ENCODE results near the gene MAP1LC3A. TPM values are rescaled to one million over a fixed set of nuclear protein-coding genes. Genes with fewer than 3 reads are reported as not detected.

The MAP1LC3A gene
- total RNA-seq, 1 donor from 2014 or later: 71.5 TPM

DNA sequence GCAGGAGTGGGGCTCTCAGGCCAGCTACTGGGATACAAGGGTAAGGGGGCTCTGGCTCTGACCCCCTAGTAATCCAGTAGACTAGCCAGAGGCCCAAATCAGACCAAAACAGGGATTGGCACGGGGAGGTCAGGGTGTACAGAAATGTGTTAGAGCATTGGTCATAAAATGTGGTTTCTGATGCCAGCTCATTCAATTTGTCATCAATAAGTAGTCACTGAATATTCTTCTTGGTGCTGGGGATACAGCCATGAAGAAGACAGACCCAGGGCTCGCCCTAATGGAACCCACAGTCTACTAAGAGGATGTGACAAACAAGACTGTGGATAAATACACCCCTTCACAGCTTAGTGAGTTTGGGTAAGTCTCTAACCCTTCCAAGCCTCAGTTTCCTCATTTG, 11.1 kb downstream of the MAP1LC3A start:
- intact Hi-C loops (cut with DNase I): no loop called here
- no peak for DNase-seq (ENCODE audit: extremely low spot score in 2 of 2)
- Histone ChIP-seq H3K4me3 (no peak overlapping the region), H3K9me3 (no peaks in the 10 kb centered on the region), H3K27me3 (no peaks in the 10 kb centered on the region), H3K4me1 (no peaks in the 10 kb centered on the region), H3K36me3 (no peaks in the 10 kb centered on the region), H3K27ac (no peak overlapping the region)
- TF ChIP-seq, protein P1, sequence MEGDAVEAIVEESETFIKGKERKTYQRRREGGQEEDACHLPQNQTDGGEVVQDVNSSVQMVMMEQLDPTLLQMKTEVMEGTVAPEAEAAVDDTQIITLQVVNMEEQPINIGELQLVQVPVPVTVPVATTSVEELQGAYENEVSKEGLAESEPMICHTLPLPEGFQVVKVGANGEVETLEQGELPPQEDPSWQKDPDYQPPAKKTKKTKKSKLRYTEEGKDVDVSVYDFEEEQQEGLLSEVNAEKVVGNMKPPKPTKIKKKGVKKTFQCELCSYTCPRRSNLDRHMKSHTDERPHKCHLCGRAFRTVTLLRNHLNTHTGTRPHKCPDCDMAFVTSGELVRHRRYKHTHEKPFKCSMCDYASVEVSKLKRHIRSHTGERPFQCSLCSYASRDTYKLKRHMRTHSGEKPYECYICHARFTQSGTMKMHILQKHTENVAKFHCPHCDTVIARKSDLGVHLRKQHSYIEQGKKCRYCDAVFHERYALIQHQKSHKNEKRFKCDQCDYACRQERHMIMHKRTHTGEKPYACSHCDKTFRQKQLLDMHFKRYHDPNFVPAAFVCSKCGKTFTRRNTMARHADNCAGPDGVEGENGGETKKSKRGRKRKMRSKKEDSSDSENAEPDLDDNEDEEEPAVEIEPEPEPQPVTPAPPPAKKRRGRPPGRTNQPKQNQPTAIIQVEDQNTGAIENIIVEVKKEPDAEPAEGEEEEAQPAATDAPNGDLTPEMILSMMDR (IDR thresholded peaks at IDR 0.05): no peak
- TF ChIP-seq POLR2AphosphoS5 (IDR thresholded peaks at IDR 0.05; ENCODE audit: insufficient read depth in 1 of 2, low read depth in 1 of 2): no peak
- no peak for TF ChIP-seq POLR2A (IDR thresholded peaks at IDR 0.05)

DNA sequence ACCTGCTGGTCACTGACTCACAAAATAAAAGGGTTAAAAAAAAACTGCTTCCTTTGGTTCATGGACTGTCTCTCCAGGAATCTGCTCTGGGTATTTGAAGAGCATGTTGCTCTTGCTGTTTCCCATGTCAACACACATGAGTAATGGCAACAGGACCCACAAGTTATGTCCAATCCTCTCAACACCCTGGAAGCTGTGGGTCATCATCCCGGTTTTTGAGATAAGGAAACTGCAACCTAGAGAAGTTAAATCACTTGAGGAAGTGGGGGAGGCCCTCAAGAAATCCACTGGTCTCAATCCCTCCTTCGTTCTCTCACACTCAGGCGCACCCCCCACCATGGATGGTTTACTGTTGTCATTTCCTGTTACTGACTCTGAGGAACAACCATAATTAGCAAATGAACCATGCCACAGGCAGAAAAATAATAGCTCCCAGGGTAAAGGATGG, 12.4 kb downstream of the MAP1LC3A start:
- DNase-seq (ENCODE audit: extremely low spot score in 2 of 2): no peak
- Histone ChIP-seq H3K36me3 (no peaks in the 10 kb centered on the region), H3K27ac (no peak overlapping the region), H3K27me3 (no peaks in the 10 kb centered on the region), H3K9me3 (no peaks in the 10 kb centered on the region), H3K4me1 (no peaks in the 10 kb centered on the region), H3K4me3 (no peak overlapping the region)
- intact Hi-C loops (cut with DNase I): no loop called here
- no peak for TF ChIP-seq POLR2AphosphoS5 (IDR thresholded peaks at IDR 0.05; ENCODE audit: insufficient read depth in 1 of 2, low read depth in 1 of 2)
- TF ChIP-seq POLR2A (IDR thresholded peaks at IDR 0.05): no peak
- TF ChIP-seq, protein P1 (IDR thresholded peaks at IDR 0.05): no peak

DNA sequence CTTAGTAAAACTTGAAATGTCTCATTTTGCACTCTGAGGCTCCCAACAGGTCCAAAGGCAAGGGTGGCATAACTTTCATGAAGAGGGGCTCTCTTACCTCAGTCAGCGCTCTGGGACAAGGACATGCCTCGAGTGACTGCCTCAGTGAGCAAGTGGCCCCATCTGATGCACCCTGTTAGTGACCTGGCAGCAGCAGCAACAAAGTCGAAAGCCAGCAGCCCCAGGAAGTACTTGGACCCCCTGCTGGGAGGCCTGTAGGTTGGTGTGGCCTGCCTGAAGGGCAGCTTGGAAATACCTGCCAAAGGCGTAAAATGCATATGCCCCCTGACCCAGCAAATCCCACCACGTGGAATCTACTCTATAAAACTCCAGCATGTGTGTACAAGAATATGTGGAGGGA, 13.2 kb downstream of the MAP1LC3A start:
- peak; percentile 52 to 79 for DNase-seq (ENCODE audit: extremely low spot score in 2 of 2)
- Histone ChIP-seq H3K27ac (no peak overlapping the region), H3K27me3 (no peaks in the 10 kb centered on the region), H3K36me3 (no peaks in the 10 kb centered on the region), H3K4me1 (no peaks in the 10 kb centered on the region), H3K4me3 (no peak overlapping the region), H3K9me3 (no peaks in the 10 kb centered on the region)
- TF ChIP-seq POLR2A (IDR thresholded peaks at IDR 0.05): no peak
- TF ChIP-seq, protein P1 (IDR thresholded peaks at IDR 0.05): no peak
- no peak for TF ChIP-seq POLR2AphosphoS5 (IDR thresholded peaks at IDR 0.05; ENCODE audit: insufficient read depth in 1 of 2, low read depth in 1 of 2)
- intact Hi-C loops (cut with DNase I): no loop called here

DNA sequence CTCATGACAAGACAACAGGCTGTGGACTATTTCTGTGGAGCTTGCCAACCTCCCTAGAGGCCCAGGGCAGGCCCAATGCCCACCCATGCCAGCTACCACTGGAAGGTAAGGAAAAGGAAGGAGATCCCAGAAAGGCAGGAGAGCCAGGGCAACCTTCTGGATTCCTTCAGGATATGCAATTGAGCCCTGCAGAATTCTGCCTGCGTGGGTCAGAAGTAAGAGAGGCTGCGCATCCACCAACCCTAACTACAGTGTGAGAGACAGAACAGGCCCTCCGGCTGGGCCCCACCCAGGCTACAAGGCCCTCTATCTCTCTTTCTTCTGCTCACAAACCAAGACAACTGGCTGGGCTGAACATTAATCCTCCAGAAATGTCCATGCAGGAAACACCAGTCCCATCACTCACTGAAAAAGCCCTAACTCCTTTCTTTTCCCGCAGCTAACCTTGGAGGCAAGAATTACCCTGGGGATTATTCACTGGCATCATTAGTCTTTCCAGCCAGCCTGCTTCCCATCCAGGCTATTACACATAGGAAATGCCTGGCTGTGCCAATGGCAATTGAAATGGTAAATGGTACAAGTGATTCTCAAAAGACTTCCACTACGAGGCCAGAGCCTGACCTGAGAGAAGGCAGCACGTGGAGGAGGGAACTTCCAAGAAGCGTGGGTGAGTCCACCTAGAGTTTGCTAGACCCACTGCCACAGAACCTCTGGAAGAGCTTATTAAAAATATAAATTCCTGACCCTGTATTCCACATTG, 15.2 kb downstream of the MAP1LC3A start:
- no peaks in the 10 kb centered on the region for H3K27me3 ChIP-seq
- no peaks in the 10 kb centered on the region for H3K9me3 ChIP-seq
- no peak overlapping the region for H3K27ac ChIP-seq
- H3K4me1 ChIP-seq: no peaks in the 10 kb centered on the region
- no peak for TF ChIP-seq POLR2A (IDR thresholded peaks at IDR 0.05)
- TF ChIP-seq POLR2AphosphoS5 (IDR thresholded peaks at IDR 0.05; ENCODE audit: insufficient read depth in 1 of 2, low read depth in 1 of 2): no peak
- TF ChIP-seq, protein P1 (IDR thresholded peaks at IDR 0.05): no peak
- DNase-seq (ENCODE audit: extremely low spot score in 2 of 2): peak in 1 of 2 donors; percentile 25
- intact Hi-C loops (cut with DNase I): no loop called here
- no peaks in the 10 kb centered on the region for H3K36me3 ChIP-seq
- H3K4me3 ChIP-seq: no peak overlapping the region

DNA sequence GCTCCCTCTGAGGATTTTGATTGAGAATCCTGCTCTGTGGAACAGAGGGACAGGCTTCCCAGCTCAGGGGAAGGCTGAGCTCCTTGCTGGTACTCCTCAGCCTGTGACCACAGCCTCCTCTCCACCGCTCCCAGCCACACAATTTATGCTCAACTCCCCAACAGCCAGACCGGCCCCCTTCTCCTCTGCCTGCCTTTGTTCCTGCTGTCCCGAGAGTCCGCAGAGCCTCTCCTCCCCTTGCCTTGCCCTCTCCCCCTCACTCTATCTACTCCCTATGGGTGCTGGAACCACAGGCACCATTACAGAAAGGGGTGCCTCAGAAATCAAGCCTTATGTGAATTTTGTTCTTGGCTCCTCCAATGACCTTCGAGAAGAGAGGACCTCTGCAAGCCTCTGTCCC, 15.9 kb downstream of the MAP1LC3A start:
- no peaks in the 10 kb centered on the region for H3K9me3 ChIP-seq
- intact Hi-C loops (cut with DNase I): no loop called here
- H3K27ac ChIP-seq: no peak overlapping the region
- H3K36me3 ChIP-seq: no peaks in the 10 kb centered on the region
- H3K27me3 ChIP-seq: no peaks in the 10 kb centered on the region
- no peak for TF ChIP-seq POLR2AphosphoS5 (IDR thresholded peaks at IDR 0.05; ENCODE audit: insufficient read depth in 1 of 2, low read depth in 1 of 2)
- no peak for TF ChIP-seq POLR2A (IDR thresholded peaks at IDR 0.05)
- TF ChIP-seq, protein P1 (IDR thresholded peaks at IDR 0.05): no peak
- peaks cover under 1% of the 10 kb centered on the region for H3K4me1 ChIP-seq
- H3K4me3 ChIP-seq: no peak overlapping the region
- peak in 1 of 2 donors; percentile 77 for DNase-seq (ENCODE audit: extremely low spot score in 2 of 2)

Measured in vagina (tissue), 2 donors.